ENCODE results near the gene TECPR2.
A peak's percentile ranks its signal among the peaks of the same experiment; 100 is the strongest.

TECPR2 gene

DNA sequence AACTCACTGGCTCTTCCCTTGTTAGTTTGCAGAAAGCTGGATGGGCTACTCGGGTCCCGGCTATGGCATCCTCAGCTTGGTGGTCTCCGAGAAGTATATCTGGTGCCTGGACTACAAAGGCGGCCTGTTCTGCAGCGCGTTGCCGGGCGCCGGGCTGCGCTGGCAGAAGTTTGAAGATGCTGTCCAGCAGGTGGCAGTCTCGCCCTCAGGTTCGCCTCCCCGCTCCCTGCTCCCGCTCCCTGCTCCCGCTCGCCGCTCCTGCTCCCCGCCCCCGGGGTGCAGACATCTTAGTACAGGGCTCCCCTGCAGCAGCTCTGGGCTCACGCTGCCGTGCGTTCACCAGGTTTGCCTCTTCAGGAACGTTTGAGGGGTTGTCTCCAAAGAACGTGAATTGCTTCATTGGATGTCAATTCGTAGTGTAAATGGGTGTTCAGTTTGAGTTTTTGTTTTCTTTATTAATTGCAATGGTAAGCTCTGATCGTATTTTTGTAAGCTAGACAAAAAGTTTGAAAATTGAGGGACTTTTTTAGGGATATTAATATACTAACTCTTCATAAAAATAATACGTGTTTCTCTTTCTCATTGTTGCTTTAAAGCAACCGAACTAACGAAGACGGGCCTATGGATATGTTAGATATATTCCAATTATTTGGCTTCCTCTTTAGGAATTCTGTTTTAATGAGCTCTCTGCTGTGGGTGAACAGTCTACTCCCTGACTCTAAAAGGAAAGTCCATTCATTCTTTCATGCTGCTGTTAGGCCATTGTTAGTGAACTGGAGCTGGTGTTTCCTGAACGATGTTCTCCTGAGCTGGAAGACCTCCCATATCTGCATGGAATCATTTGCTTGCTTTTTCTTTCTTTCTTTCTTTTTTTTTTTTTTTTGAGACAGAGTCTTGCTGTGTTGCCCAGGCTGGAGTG, 75.5 kb downstream of the TECPR2 start:
- H3K36me3 ChIP-seq, result peaks cover 36% of the 10 kb centered on the region
- no peak overlapping the region for H3K4me3 ChIP-seq
- H3K27me3 ChIP-seq, result no peaks in the 10 kb centered on the region
- H3K4me1 ChIP-seq, result peaks cover 22% of the 10 kb centered on the region
- no peak overlapping the region for H3K27ac ChIP-seq
- no peaks in the 10 kb centered on the region for H3K9me3 ChIP-seq
- TF ChIP-seq Cebpa-rat (IDR thresholded peaks at IDR 0.05), result no peak
- H4K20me1 ChIP-seq, result no peaks in the 10 kb centered on the region
- peak overlapping the region; percentile 72 for H3K4me2 ChIP-seq
- no peak overlapping the region for H3K9ac ChIP-seq

DNA sequence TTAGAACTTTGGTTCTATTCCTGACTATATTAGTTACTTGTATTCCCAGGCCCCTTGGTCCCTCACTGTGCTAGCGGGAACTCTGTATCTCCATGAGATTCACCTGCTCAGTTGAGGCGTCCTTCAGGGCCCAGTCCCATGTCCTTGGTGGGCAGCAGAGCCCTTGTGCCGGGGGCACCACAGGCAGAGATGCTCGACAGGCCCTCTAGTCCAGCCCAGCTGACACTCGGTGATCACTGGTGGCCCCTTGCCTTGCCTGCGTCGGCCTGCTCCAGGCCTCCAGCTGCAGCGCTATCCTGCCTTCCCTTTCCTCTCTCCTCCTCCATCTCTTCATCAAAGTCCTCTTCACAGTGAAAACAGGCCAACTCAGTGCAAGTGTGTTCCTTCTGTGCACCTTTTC, 76.8 kb downstream of the TECPR2 start:
- H3K9ac ChIP-seq, result no peak overlapping the region

DNA sequence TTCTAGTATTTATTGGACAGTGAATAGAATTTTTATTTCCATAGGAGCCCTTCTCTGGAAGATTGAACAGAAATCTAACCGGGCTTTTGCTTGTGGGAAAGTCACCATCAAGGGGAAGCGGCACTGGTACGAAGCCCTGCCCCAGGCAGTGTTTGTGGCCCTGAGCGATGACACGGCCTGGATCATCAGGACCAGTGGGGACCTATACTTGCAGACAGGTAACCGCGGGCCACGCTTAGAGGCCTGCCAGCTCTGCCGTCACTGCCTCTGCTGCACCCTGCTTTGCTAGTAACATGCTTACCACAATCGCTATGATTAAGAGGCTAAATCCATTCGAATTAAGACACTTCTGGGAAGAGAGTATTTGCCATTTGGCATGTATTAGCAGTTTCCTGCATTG, 77.7 kb downstream of the TECPR2 start:
- peaks cover 22% of the 10 kb centered on the region for H3K4me1 ChIP-seq
- 0 out of 2 replicates have a peak overlapping the region, but pooled peaks have one; percentile 13 for H3K9ac ChIP-seq
- H3K9me3 ChIP-seq, result no peaks in the 10 kb centered on the region
- H3K4me3 ChIP-seq, result no peak overlapping the region
- no peaks in the 10 kb centered on the region for H4K20me1 ChIP-seq
- no peak overlapping the region for H3K4me2 ChIP-seq
- H3K27me3 ChIP-seq, result no peaks in the 10 kb centered on the region
- TF ChIP-seq Cebpa-rat (IDR thresholded peaks at IDR 0.05), result no peak
- H3K36me3 ChIP-seq, result peaks cover 46% of the 10 kb centered on the region
- no peak overlapping the region for H3K27ac ChIP-seq

More for the DNA sequence above, 76.8 kb downstream of the TECPR2 start:
- no peak for TF ChIP-seq Cebpa-rat (IDR thresholded peaks at IDR 0.05)
- Histone ChIP-seq H3K4me1 (peaks cover 22% of the 10 kb centered on the region), H3K27me3 (no peaks in the 10 kb centered on the region), H3K36me3 (peaks cover 43% of the 10 kb centered on the region), H3K9me3 (no peaks in the 10 kb centered on the region), H3K27ac (no peak overlapping the region), H3K4me3 (no peak overlapping the region), H3K4me2 (no peak overlapping the region), H4K20me1 (no peaks in the 10 kb centered on the region)

DNA sequence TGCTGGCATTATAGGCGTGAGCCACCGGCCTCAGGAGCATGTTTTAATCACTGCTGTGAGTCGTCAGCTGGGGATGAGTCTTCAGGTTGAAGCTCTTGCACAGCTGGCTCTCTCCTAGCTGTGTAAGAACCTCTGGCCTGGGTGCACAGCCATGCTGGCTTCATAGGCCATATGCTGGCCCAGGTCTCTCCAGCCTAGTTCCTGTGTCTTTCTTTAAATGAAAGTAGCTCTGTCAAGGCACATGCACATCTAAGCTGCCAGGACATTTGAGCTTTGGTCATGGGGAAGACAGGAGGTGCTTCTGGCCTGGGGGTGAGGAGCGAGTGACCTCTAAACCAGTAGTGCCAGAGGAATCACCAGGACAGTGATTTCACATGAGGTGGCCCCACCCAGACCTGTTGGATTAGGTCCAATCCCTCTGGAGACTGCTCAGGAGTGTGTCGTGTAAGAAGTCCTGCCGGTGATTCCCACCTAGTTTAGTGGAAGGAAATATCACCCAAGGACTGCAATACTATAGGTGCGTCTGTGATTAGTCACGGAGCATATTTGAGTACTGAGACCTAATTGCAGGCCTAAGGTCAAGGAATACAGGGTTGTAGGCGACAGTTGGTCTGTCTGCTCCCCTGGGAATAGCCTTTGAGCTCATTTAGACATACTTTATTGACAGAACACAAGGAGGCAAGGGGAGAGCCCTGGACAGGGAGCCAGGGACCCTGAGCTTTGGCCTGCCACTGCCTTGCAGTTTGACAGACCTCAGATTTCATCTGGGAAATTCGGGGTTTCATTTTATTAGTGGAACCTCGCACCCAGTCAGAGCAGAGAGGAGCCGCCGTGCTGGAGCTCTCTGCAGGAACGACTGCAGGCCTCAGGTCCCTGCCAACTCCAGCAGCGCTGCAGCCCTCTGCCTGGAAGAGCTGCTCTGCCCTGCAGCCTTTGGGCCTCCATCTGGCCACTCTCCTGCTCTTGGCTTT, 79.8 kb downstream of the TECPR2 start:
- H4K20me1 ChIP-seq, result no peaks in the 10 kb centered on the region
- H3K27me3 ChIP-seq, result no peaks in the 10 kb centered on the region
- H3K4me3 ChIP-seq, result no peak overlapping the region
- no peak for TF ChIP-seq Cebpa-rat (IDR thresholded peaks at IDR 0.05)
- H3K36me3 ChIP-seq, result peaks cover 66% of the 10 kb centered on the region
- peak overlapping the region; percentile 0; the same call in 1 of the 2 replicates for H3K27ac ChIP-seq
- peak overlapping the region; percentile 28; the same call in 1 of the 2 replicates for H3K4me2 ChIP-seq
- H3K4me1 ChIP-seq, result peaks cover 22% of the 10 kb centered on the region
- H3K9me3 ChIP-seq, result no peaks in the 10 kb centered on the region
- no peak overlapping the region for H3K9ac ChIP-seq

DNA sequence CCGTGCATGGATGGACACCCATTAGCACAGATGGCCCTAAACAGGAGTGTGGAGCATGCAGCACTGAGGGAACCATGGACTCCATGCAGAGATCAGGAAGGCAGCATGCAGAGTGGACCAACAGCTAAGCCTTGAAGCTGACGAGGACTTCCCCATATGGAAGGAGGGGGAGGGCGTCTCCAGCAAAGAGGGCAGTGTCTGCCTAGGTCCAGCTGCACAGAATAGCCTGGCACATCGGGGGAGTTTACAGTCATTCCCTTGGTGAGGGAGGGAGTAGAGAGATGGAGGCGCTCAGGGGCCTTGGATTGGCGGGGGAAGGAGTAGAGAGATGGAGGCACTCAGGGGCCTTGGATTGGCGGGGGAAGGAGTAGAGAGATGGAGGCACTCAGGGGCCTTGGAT, 82.3 kb downstream of the TECPR2 start:
- no peak for TF ChIP-seq Cebpa-rat (IDR thresholded peaks at IDR 0.05)
- Histone ChIP-seq H3K36me3 (peaks cover 82% of the 10 kb centered on the region), H3K4me1 (peaks cover 18% of the 10 kb centered on the region), H3K27me3 (no peaks in the 10 kb centered on the region), H3K27ac (no peak overlapping the region), H3K4me3 (no peak overlapping the region), H4K20me1 (no peaks in the 10 kb centered on the region), H3K9me3 (no peaks in the 10 kb centered on the region), H3K4me2 (no peak overlapping the region), H3K9ac (no peak overlapping the region)

DNA sequence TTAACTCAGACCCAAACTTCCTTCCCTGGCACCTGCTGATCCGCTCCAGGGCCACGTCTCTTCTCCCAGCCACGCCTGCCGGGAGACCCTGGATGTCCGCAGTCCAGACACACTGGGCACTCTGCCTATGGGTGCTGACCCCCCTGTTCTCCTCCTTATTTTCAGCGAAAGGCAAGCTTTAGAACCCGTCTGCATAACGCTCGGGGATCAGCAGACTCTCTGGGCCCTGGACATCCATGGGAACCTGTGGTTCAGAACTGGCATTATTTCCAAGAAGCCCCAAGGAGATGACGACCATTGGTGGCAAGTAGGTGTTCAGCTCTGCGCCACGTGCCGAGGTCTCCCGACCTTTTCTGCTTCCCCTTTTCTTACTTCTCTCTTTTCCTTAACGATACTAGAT, 82.9 kb downstream of the TECPR2 start:
- Histone ChIP-seq H3K9ac (no peak overlapping the region), H3K36me3 (peaks cover 84% of the 10 kb centered on the region), H3K4me3 (no peak overlapping the region), H3K9me3 (no peaks in the 10 kb centered on the region), H3K27ac (no peak overlapping the region), H3K27me3 (no peaks in the 10 kb centered on the region), H3K4me2 (no peak overlapping the region), H3K4me1 (peaks cover 18% of the 10 kb centered on the region), H4K20me1 (no peaks in the 10 kb centered on the region)
- TF ChIP-seq Cebpa-rat (IDR thresholded peaks at IDR 0.05), result no peak

DNA sequence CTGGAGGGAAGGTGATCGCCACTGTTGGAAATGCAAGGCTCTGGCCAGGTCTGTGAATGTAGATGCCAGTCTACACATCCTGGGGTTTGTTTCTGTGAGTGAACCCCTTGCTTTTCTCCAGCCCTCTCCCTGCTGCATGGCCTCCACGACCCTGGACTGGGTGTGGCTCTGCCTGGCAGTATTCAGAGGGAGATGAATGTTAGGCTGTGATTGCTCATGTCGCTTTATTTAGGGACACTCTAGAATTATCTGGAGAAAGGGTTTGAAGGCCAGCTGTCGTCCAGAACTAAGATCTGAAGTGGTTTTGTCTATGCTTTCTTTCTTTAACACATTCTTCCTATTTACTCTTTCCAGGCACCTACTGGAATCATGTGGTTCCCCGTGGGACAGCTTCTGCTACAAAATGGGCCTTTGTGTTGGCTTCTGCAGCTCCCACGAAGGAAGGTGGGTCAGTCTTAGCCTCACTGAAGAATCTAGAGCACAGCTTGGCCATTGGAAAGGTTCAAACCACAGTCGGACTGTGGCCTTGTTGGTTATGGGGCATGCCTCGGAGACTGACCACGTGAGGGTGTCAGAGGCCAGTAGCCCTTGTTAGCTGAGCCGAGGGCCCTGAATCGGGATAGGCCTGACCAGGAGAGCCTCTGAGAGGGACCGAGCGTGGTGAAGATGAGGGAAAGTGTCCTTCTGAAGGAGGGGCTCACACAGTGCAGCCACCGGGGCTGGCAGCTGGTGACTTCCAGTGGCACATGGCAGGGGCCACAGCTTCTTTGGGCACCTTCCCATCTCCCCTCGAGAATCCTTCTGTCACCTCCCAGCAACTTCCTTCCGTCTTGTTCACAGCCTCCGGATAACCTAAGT, 87.7 kb downstream of the TECPR2 start:
- H3K4me3 ChIP-seq, result no peak overlapping the region
- no peak for TF ChIP-seq Cebpa-rat (IDR thresholded peaks at IDR 0.05)
- no peak overlapping the region for H3K4me2 ChIP-seq
- peaks cover 79% of the 10 kb centered on the region for H3K36me3 ChIP-seq
- no peak overlapping the region for H3K9ac ChIP-seq
- H3K27me3 ChIP-seq, result no peaks in the 10 kb centered on the region
- no peaks in the 10 kb centered on the region for H3K4me1 ChIP-seq
- no peaks in the 10 kb centered on the region for H3K9me3 ChIP-seq
- H4K20me1 ChIP-seq, result no peaks in the 10 kb centered on the region
- no peak overlapping the region for H3K27ac ChIP-seq

DNA sequence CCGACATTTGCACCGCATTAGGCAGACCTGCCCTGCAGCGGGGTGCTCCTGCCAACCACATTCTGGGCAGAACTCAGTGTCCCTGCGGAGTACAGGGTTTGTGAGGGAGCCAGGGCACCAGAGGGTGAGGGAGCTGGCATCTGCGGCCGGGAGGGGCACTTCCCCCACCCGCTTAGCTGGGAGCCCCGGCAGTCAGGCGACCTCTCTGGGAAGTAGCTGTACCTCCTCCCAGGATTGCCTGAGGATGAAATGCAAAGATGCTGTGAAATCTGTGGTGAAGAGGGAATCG, 88.3 kb downstream of the TECPR2 start:
- no peaks in the 10 kb centered on the region for H3K4me1 ChIP-seq
- no peaks in the 10 kb centered on the region for H3K9me3 ChIP-seq
- TF ChIP-seq Cebpa-rat (IDR thresholded peaks at IDR 0.05), result no peak
- H4K20me1 ChIP-seq, result no peaks in the 10 kb centered on the region
- no peak overlapping the region for H3K9ac ChIP-seq
- H3K4me2 ChIP-seq, result no peak overlapping the region
- no peaks in the 10 kb centered on the region for H3K27me3 ChIP-seq
- H3K27ac ChIP-seq, result no peak overlapping the region
- no peak overlapping the region for H3K4me3 ChIP-seq
- peaks cover 74% of the 10 kb centered on the region for H3K36me3 ChIP-seq

DNA sequence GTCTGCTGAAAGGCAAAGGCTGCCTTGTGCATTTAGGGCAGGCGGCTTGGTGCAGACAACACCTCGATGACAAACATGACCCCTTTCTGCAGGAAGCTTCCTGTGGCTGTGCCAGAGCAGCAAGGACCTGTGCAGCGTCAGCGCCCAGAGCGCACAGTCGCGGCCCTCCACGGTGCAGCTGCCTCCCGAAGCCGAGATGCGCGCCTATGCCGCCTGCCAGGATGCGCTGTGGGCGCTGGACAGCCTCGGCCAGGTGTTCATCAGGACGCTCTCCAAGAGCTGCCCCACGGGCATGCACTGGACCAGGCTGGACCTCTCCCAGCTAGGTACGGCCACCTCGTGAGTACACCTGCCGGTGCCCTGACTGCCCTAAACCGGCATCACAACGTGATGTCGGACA, 89.6 kb downstream of the TECPR2 start:
- H3K9ac ChIP-seq, result no peak overlapping the region
- H3K4me1 ChIP-seq, result no peaks in the 10 kb centered on the region
- no peak overlapping the region for H3K4me3 ChIP-seq
- no peak overlapping the region for H3K27ac ChIP-seq
- H4K20me1 ChIP-seq, result no peaks in the 10 kb centered on the region
- H3K4me2 ChIP-seq, result no peak overlapping the region
- no peaks in the 10 kb centered on the region for H3K9me3 ChIP-seq
- peaks cover 69% of the 10 kb centered on the region for H3K36me3 ChIP-seq
- no peaks in the 10 kb centered on the region for H3K27me3 ChIP-seq
- no peak for TF ChIP-seq Cebpa-rat (IDR thresholded peaks at IDR 0.05)

All from BLaER1 (cell line).